ENCODE data around the gene HDAC9.

DNA sequence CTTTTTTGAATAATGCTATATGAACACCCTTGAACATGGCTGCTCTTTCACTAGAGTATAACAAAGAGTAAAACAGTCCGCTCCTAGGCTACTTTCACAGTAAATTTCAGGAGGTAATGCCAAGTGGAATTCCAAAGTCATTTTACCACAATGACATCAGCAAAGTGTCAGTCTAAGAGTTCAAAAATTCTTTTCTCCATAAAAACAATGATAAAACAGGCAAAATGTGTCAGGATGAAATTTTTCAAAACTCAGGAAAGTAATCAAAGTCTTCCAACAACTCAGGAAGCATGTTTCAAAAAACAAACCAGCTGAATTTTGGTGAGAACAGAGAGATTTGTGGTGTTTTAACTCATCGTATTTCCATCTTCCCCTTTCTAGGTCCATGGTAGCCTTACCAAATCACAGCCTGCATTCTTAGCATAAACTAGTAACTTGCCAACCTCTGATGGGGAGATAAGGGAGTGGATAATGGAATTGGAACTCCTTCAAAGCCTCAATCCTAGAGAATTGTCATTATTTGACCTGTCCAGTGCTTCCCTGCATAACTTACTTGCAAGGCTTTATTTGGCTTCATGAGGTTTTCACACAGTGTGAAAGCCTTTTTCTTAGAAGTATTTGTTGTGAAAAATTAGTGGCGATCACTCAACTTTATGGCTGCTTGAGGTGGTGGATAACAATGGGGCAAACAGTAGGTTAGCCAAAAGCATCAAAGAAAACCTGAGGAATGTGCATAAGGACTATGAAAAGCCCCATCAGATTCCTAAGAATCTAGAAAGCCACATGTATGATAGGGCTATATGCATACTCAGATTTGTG lies 302.7 kb downstream of the HDAC9 start:
- TF ChIP-seq POLR2A (IDR thresholded peaks at IDR 0.05): no peak
- TF ChIP-seq, protein P1, sequence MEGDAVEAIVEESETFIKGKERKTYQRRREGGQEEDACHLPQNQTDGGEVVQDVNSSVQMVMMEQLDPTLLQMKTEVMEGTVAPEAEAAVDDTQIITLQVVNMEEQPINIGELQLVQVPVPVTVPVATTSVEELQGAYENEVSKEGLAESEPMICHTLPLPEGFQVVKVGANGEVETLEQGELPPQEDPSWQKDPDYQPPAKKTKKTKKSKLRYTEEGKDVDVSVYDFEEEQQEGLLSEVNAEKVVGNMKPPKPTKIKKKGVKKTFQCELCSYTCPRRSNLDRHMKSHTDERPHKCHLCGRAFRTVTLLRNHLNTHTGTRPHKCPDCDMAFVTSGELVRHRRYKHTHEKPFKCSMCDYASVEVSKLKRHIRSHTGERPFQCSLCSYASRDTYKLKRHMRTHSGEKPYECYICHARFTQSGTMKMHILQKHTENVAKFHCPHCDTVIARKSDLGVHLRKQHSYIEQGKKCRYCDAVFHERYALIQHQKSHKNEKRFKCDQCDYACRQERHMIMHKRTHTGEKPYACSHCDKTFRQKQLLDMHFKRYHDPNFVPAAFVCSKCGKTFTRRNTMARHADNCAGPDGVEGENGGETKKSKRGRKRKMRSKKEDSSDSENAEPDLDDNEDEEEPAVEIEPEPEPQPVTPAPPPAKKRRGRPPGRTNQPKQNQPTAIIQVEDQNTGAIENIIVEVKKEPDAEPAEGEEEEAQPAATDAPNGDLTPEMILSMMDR (IDR thresholded peaks at IDR 0.05): no peak
- TF ChIP-seq POLR2AphosphoS5 (IDR thresholded peaks at IDR 0.05): no peak
